Stimulated activated CD4-positive, alpha-beta T cell treated with anti-CD3 and anti-CD28 coated beads, Interleukin-4, amount 100 ng/mL, for 1 hour (primary cell): ENCODE data around the gene PHF23.

Source experiments
- DNase-seq: peaks from one replicate; pipeline ENCODE4 v3.0.0-alpha.2; 2020

The PHF23 gene

DNA sequence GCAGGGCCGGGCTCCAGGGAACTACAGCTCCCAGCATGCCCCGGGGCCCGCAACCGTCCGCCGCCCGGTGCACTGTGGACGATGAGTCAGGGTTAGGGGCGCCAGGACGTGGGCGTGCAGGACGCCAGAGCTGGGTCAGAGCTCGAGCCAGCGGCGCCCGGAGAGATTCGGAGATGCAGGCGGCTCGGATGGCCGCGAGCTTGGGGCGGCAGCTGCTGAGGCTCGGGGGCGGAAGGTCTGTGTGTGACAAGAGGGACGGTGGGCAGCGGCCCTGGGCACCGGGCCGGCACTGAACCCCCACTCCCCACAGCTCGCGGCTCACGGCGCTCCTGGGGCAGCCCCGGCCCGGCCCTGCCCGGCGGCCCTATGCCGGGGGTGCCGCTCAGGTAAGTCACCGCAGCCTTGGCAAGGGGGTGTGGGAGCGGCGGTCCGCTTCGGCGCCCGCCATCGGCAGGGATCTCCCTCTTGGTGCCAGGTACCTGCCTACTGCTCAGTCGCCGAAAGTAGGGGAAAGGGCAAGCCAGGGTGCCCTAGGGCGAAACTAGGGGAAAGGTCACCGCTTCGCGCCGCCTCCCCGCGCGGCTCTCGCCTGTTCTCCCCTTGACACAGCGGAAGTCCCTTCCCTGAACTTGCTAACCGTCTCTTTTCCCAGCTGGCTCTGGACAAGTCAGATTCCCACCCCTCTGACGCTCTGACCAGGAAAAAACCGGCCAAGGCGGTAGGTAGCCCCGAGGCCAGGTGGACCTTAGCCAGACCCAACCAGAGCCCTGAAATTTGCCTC lies 19.3 kb downstream of the PHF23 start, which contains the start of the genes ACADVL and DLG4:
Gene ACADVL (plus strand): TSS at position 127 of the 781 bp plus-strand sequence. CDS start 47 bp downstream, at position 174.
Gene DLG4 (minus strand): TSS at position 25 of the 781 bp plus-strand sequence.
- DNase-seq, result peak; percentile 78

DNA sequence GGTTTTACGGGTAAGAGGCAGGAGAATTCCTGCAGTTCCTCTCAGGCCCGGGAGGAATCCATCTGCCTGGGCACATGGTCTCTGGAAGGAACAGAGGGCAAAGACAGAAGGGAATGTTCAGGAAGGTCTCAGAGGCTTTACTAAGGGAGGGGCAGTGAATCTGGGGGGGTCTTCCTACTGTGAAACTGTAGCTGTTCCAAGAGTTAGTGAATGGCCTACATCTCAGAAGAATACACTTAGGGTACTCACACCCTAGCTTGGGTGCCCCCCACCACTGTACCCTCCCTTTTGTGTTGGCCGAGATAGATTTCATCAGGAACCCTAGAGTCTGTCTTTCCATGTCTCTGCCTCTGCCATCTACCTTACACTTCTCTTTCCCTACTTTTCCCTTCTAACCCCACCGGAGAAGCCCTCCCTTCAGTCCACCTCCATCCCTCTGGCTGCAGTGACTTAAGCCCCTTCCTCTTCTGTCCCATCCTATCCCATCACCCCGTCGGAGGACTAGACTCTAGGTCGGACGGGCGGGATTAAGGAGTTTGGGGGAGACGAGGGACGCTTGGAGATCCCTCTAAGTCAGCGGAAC lies 19.9 kb downstream of the PHF23 start:
- DNase-seq, result no peak

DNA sequence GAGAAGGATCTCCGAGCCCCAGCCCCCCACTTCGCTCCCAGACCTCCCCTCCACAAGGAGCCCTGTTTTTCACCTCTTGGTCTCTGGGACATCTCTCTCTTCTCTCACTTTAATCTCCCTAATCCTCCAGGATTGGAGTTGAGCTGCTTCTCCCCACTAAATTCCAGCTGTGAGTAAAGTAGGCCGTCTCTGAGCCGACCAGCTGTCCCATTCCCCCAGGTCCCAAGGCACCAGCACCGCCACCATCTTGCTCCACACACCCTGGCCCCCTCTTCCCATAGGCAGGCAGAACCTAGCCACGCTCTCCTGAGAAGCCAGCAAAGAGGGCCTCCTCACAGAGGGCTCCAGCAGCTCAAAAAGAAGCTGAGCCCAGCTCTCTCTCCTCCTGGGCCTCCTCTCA lies 20.5 kb downstream of the PHF23 start:
- no peak for DNase-seq

DNA sequence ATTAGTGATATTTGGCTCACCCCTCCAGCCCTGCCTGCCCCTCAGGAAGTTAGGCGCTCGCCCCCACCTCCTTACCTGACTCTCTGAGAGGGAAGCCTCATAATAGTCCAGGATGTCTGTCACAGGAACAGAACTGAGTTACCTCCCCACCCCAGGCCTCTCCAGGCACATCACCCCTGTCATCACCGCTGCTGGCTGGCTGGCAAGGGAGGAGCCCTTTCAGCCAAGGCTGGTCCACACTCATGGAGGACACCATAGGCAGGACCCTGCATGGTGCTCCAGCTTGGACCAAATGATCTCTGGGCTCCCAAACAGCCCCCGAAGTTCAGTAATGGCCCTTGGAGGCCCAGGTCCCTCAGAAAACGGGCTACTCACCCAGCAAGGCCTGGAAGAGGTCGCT lies 21.1 kb downstream of the PHF23 start:
- no peak for DNase-seq

DNA sequence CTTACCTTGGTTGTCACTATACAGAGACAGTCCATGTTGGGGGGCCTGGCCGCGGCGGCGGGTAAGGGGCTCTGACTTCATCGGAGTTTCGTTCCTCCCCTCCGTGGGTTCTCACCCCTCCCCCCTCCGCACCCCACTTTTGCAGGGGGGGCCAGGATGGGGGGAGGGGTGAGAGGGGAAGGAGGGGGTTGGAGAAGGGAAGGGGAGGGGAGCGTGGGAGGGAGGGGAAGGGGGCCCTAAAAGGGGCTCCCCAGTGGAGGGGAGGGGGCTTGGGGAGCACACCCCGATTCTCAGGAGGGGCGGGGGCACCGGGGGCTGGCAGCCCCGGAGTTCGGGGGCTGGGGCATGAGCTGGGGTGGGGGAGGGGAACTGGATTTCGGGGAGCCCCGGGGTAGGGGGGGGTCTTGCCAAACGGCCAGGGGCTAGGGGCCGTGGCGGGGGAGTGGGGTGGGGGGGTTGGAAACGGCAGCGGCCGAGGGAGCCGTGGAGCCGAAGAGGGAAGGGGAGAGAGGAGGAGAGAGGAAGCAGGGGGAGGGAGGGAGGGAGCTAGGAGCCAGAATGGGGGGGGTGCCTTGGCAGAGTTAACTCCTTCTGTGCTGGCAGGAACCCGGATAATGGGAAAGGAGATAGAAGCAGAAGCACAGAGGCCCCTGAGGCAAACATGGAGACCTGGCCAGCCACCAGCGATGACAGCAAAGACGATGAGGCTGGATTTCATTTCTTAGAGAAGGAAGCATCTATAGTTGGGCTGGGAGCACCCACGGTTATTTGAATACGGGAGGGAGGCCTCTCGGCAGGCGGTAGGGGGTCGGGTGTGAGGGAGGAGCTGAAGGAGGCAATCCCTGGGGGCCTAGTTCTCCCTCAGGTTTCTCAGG lies 21.9 kb downstream of the PHF23 start:
- no peak for DNase-seq

DNA sequence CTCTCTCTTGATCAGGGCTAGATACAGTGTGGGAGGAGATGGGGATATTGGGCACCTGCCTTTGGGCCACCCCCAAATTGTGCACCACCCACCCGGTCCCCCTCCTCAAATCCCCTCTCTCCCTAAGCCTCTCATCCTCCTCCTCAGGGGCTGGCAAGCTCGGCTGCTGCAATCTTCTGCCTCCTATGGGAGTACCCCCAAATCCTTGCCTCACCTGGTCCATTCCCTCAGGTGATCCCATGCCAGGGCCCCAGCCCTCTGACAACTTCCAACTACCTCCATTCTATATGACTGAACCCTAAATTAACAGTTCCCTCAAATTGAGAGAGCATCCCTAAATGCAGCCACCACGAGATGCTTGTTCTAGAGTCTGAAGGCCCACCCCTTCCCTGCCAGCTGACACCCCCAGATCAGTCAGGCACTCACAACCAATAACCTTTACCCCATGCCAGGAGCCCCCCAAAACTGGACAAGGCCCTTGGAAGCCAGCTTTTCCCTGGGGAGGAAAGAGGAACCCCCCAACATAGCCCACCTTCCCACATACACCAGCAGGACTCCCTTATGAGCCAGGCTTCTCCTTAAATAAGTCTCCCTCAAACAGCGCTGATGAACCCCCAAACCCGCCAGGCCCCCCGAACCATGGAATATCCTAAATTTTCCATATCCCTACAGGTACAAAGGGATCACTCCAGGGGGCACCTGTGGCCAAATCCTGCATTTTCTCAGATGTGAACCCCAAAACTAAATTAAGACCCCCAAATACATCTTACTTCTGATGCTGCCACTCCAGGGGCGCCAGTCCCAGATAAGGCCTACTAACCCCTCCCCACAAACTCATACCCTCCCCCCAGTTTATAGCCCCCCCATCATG lies 22.8 kb downstream of the PHF23 start:
- no peak for DNase-seq

DNA sequence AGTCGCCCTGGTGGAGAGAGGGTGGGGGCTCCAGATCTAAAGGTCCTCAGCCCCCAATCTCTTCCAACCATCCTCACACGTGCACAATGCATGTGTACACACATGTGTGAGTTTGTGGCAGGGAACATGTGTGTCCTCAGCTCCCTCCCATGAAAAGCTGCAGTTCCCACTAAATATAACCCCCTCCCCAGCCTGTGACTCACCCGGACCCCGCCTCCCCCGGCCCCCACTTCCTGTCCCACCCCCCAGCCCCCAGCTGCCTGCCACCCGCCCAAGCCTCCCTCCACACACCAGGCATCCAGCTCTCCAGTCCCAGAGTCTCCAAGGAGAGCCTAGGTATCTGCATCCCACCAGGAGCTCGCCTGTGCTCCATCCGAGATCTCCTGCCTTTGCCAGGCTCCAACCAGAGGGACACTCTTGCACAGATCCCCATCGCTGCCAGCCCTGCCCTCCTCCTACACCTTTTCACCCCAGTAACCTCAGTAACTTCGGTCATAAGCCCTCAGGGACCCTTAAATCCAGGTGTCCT lies 23.5 kb downstream of the PHF23 start:
- DNase-seq, result no peak

DNA sequence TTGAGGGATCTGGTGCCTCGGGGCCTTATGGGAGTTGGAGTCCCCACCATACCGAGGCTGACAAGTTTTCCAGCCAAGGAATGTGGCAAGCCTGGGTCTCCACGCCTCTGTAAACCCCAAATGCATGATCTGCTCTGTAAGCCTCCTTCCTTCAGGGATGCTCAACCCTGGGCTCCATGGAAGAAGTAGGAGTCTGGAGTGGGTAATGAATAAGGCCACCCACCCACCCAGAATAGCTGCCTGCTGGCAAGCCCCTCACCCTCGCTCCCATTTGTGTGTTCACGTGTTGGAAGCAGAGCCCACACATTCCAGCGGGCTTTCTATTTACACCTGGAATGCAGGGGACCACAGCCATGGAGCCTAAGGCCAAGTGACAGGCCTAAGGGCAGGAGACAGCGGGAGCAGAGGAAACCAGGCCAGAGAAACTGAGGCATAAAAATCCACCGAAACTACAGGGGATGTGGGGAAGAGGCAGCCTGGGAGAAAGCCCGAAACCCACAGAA lies 24.1 kb downstream of the PHF23 start:
- no peak for DNase-seq

DNA sequence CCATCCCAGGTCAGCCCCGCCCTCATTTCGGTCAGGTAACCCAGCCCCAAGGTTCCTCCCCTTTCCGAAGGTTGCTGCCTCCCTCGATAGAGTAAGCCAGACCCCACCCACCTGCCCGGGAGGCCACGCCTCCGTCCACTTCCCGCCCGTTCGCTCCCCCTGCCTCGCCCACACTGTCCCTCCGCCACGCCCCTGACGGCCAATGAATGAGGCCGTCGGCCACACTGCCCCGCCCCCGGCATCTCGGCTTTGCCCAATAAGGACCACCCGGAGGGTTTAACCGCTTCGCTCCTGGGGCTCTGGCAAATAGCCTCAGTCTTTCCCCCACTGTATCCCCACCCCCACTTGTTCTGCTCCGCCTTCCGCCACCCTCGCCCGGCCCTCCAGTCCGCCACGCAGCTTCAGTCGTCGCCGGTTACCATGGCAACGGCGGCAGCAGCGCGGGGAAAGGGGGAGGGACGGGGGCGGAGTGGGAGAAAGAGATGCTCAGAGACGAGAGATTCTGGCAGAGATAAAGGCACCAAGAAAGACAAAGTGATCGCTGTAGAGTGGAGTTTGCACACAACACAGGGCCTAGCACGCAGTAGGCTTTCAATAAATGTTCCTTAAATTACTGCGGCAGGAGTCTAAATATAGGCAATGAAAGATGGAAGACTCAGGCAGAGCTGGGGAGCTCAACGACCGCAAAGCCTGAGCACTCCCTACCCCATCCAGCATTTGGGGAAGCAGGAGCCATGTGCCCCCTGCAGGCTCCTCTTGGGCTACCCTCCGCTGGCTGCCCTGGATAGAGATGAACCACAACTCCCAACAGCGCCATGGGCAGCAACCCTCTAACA lies 24.7 kb downstream of the PHF23 start:
- DNase-seq, result peak; percentile 100

DNA sequence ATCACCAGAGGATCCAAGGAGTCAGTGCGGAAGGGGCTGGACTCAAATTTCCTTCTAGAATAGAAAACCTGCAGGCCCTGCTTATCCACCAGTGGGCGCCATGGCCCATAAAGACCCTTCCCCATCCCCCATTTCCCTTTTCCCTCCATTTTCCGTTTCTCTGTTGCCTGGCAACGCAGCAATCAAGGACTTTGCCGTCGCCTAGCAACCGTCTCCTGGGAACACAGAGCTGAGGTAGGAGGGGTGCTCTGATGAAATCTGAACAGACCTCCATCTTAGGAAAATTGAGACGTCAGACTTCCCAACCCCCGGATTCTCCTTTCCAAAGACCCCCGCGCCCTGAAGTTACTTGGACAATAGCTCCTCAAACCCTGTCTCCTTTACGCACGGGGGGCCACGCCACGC lies 25.4 kb downstream of the PHF23 start:
- DNase-seq, result no peak

DNA sequence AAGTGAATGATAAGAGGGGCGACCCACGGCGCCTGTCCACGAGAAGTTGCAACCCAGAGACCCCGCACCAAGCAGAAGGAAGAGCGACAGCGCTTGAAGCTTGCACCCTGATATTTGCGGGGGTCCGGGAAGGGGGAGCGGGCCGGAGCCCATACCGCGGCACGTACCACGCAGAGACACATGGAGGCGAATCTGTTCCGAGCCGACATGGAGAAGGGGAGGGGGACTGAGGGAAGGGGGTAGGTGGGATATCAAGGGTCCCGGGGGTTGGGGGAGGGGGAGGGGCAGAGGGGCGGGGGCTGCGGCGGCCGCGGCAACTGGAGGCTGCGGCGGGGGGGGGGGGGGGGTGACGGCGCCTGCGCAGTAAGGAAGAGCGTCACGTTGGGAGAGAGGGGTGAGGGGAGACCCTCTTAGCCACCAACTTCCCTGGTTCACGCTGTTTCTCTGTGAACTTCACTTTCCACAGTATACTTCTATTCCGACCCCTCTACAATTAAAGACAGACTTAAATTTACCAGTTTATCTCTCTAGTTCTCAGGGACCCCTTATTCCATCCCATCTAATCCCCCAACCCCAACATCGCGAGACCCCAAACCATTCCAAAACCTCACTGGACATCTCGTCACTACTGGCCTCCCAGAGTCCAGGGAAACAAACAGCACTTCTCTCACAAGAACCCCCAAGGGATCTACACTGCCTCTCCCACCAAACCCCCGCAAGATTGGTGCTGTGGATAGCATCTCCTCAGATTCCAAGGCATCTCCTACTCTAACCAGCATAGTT lies 27.6 kb downstream of the PHF23 start:
- no peak for DNase-seq

DNA sequence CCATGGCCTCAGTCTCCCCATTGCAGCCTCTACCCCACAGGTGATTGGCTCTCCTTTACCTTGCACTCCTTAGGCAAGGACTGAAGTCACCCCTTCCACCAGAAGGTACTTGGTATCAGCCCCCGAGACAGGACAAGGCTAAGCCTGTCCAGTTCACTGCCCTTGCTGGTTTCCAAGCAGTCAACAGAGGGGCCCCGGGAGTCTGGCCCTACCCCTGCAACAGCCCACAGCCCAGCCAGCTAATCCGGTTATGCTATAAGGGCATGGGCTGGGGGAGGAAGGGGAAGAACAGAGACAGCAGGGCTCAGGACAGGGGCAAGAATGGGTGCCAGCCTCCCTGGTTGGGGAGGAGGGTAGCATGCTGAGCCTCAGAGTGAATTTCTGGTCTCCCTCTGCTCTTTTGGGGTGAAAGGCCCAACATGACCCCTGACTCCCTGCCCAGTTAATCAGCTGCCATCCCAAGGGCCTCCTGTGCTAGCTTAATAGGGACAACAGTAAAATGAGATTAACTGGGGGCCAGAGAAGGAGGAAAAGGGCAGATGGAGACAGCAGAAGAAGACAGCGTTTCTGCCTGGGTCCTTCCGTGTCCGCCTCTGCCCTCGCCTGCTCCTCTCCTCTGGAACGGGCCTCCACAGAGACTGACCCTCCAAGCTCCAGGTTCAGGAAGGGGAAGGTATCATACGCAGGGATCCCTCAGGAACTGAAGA lies 30.4 kb downstream of the PHF23 start:
- no peak for DNase-seq

DNA sequence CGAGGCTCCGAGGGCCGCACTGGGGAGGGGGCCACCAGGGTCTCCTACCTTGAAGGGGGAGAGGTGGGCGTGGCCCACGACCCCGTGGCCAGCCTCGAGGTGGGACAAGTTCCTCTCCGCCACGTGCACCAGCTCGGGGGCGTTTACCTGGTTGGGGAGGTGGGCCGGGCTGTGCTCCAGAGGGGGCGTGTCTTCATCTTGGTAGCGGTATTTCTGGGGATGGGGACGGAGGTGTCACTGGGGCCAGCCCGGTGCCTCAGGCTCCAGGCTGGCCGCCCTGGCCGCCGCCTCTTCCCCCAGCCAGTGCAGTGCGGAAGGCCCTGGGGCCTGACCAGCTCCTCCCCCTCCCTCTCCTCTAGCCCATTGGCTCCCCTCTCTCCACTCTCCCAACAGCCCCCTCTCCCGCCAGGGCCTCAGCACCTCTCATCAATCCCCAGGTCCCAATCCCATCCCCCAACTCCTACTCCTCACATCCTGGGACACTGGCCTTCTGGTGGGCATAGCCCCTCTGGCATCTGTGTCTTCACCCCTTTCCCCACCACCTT lies 31.2 kb downstream of the PHF23 start:
- DNase-seq, result no peak

DNA sequence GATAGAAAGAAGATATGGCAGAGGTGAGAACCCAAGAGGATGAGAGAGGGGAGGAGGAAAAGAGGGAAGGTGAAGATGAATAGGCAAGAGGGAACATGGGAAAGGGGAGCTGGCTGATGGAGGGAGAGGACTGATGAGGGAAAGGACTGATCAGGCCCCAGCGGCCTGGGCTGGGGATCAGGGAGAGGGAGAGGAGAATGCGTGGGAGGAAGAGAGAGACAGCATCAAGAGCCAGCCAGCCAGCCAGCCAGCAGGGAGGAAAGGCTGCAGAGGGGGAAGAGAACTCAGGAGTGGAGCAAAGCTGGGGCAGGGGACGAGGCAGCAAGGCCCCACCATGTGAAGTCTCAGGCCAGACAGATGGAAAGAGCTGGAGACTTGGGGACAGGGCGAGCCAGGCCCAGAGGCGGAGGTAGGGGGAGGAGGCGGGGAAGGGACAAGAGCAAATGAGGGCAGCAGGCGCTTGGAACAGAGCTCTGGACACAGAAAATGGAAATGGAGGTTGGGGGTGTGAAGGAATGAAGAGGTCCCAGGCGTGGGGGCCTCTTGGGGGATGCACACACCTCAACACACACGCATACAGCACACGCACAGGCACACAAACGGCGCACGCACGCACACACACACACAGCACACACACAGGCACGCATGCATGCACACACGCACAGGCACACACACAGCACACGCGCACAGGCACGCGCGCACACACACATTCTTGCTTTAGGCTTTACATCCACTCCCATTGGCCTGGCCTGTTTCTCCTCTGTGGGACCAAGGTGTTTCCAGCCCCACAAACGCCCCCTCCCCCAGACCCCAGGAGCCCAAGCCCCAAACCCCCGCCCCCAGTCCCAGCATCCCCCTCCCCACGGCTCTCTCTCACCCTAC lies 31.9 kb downstream of the PHF23 start:
- DNase-seq, result no peak

DNA sequence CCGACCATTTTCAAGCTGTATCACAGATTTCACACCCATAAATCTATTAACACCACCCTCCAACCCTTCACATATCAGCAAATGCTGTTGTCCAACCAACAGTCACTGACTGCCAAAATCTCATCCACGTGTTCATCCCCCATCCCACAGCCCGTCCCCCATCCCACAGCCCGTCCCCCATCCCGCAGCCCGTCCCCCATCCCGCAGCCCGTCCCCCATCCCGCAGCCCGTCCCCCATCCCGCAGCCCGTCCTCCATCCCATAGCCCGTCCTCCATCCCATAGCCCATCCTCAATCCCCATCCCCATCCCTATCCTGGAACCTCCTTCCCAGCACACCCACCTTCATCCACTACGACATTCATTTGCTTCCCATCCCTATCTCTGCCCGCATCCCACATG lies 33.7 kb downstream of the PHF23 start:
- DNase-seq, result no peak

DNA sequence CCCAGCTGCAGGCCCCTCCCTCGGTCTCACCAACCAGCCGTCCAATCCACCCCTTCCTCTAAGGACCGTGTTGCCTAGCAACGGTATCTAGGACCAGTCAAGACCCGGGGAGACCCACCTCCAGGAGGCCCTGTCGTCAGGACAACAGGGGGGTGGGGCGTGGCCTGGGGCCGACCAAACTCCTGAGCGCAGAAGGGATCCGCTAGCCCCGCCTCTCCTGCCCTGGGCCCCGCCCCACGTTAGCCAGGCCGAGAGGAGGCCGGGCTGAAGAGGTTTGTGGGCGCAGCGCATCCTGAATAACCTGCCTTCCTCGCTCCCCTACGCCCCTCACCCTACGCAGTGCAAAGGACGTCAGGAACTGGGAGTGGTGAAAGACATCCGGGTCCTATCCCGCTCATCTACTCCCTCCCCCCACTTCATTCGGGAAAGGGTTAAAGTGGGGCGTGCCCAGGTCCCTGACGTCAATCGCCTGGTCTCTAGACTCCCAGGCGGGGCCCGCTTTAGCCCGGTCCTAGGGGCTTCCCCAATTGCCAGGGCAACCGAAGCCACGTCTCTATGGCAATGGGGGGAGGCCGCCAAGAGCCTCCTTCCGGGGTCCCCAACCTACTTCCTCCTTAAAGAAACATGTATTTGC lies 34.3 kb downstream of the PHF23 start:
- DNase-seq, result peak; percentile 87

DNA sequence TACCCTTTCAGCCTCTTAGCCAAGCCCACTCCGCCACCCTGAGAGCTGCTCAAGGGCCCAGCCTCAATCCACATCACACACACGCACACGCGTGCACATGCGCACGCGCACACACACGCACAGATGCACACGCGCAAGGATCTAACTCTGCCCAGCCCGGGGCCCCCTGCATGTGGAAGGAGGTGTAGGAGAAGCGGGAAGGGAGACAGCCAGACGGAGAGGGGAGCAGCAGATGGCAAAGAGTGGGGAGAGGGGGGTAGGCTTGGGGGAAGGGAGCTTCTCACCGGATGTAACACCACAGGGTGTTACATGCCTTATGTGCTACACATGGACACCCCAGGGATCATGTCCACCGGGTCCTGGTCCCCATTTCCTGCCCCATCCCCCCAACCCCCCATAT lies 34.9 kb downstream of the PHF23 start:
- no peak for DNase-seq

DNA sequence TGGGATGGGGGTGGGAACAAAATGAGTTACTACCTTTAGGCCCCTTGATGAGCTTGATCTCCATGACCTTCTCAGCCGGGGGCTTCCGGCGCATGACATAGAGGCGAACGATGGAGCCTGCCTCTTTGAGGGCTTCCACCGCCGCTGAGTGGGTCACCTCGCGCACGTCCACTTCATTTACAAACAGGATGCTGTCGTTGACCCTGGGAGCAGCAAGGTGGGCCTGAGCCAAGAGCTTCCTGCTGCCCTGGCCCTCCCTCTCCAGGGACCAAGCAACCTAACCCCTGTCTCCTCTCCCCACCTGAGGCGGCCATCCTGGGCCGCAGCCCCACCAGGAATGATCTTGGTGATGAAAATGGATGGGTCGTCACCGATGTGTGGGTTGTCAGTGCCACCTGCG lies 35.9 kb downstream of the PHF23 start:
- DNase-seq, result no peak
